GM23338 (cell line): Measurements from ENCODE around the gene MYOCOS. TPM values are rescaled to one million over a fixed set of nuclear protein-coding genes. Genes with fewer than 3 reads are reported as not detected.
"Not testable (repeated sequence)": the region's sequence is repeated elsewhere in the genome, so short reads cannot be mapped to it uniquely, and the experiment has no call there.

ENCODE experiments used
- ATAC-seq: fragments of 200-7000 bp; cut with Tn5 transposase; 3 replicates; pipeline ENCODE4 v1.9.1; 2020
- DNase-seq: peaks from one replicate; pipeline ENCODE4 v3.0.0-alpha.2; 2015; ENCODE audit warnings: low spot score
- H2AFZ ChIP-seq: fragments of 200-600 bp; sonication (generic); 2 replicates; pipeline ENCODE4 v1.8.0; 2016; ENCODE audit warnings: antibody characterized with exemption, mild to moderate bottlenecking, moderate library complexity
- H3F3A ChIP-seq: fragments of 200-600 bp; sonication (generic); replicated peaks from 2 replicates; pipeline ENCODE4 v1.8.0; 2017; ENCODE audit warnings: antibody characterized with exemption, mixed run types, low read depth
- H3K27ac ChIP-seq: fragments of 200-600 bp; sonication (generic); 2 replicates; pipeline ENCODE4 v1.6.1; 2016; ENCODE audit warnings: low read depth
- H3K27me3 ChIP-seq: fragments of 200-600 bp; sonication (generic); 2 replicates; pipeline ENCODE4 v1.8.0; 2016; ENCODE audit warnings: mild to moderate bottlenecking, mixed run types, moderate library complexity; ENCODE audit not compliant: insufficient read depth
- H3K36me3 ChIP-seq: fragments of 200-600 bp; sonication (generic); 2 replicates; pipeline ENCODE4 v1.8.0; 2016; ENCODE audit warnings: mild to moderate bottlenecking; ENCODE audit not compliant: insufficient read depth
- H3K4me1 ChIP-seq: fragments of 200-600 bp; sonication (generic); 2 replicates; pipeline ENCODE4 v1.8.0; 2016; ENCODE audit warnings: mild to moderate bottlenecking, moderate library complexity; ENCODE audit not compliant: insufficient read depth
- H3K4me2 ChIP-seq: fragments of 200-600 bp; sonication (generic); 2 replicates; pipeline ENCODE4 v1.7.1; 2017; ENCODE audit warnings: mixed run types
- H3K4me3 ChIP-seq: fragments of 200-600 bp; sonication (generic); 2 replicates; pipeline ENCODE4 v1.6.1; 2016; ENCODE audit warnings: mixed run types
- H3K79me2 ChIP-seq: fragments of 200-600 bp; sonication (generic); replicated peaks from 2 replicates; pipeline ENCODE4 v1.8.0; 2017; ENCODE audit warnings: mild to moderate bottlenecking; ENCODE audit not compliant: insufficient read depth
- H3K9me2 ChIP-seq: fragments of 200-600 bp; sonication (generic); 2 replicates; pipeline ENCODE4 v1.8.0; 2017; ENCODE audit not compliant: insufficient read depth
- H4K20me1 ChIP-seq: fragments of 200-600 bp; sonication (generic); replicated peaks from 2 replicates; pipeline ENCODE4 v1.8.0; 2017; ENCODE audit warnings: mild to moderate bottlenecking; ENCODE audit not compliant: insufficient read depth
- H3K27ac Mint-ChIP-seq: 2 replicates; pipeline ENCODE4 v1.8.0; 2020; ENCODE audit warnings: inconsistent platforms, mild to moderate bottlenecking, moderate library complexity, mixed read lengths
- H3K27me3 Mint-ChIP-seq: 3 replicates; pipeline ENCODE4 v1.8.0; 2022; ENCODE audit warnings: low read depth, mild to moderate bottlenecking, moderate library complexity, mixed read lengths, inconsistent platforms; ENCODE audit not compliant: insufficient read depth, poor library complexity
- H3K36me3 Mint-ChIP-seq: 3 replicates; pipeline ENCODE4 v1.8.0; 2021; ENCODE audit warnings: low read depth, mild to moderate bottlenecking, inconsistent platforms, moderate library complexity, mixed read lengths
- H3K4me1 Mint-ChIP-seq: 3 replicates; pipeline ENCODE4 v1.8.0; 2020; ENCODE audit warnings: mild to moderate bottlenecking, inconsistent platforms, mixed read lengths
- H3K4me3 Mint-ChIP-seq: 3 replicates; pipeline ENCODE4 v1.8.0; 2021; ENCODE audit warnings: moderate library complexity, mild to moderate bottlenecking, inconsistent platforms, mixed read lengths
- H3K9me3 Mint-ChIP-seq: 3 replicates; pipeline ENCODE4 v1.8.0; 2020; ENCODE audit warnings: moderate library complexity, mild to moderate bottlenecking, inconsistent platforms, mixed read lengths
- EZH2 ChIP-seq: fragments of 200-600 bp; sonication (generic); IDR thresholded peaks from one replicate; pipeline ENCODE4 v1.8.0; 2017; ENCODE audit warnings: antibody characterized with exemption, mild to moderate bottlenecking, low read depth; ENCODE audit not compliant: unreplicated experiment
- EZH2phosphoT487 ChIP-seq: fragments of 200-600 bp; sonication (generic); IDR thresholded peaks from one replicate; pipeline ENCODE4 v1.8.1; 2018; ENCODE audit warnings: antibody characterized with exemption; ENCODE audit not compliant: unreplicated experiment
- NANOG ChIP-seq: IDR thresholded peaks from 2 replicates; pipeline ENCODE4 v1.6.1; 2016; ENCODE audit warnings: antibody characterized with exemption, borderline replicate concordance
- POLR2AphosphoS5 ChIP-seq: IDR thresholded peaks from 2 replicates; pipeline ENCODE4 v1.6.1; 2016; ENCODE audit warnings: antibody characterized with exemption, low read depth
- ZNF114 ChIP-seq: fragments of 250-450 bp; sonication (Bioruptor Pico); IDR thresholded peaks from 2 replicates; pipeline ENCODE4 v1.5.0; 2020; ENCODE audit warnings: mild to moderate bottlenecking, moderate library complexity
- polyA plus RNA-seq: library from polyadenylated mRNA; unstranded; fragments of >200 nt; fragmentation: Nextera tagmentation; extraction: Ambion mirVana; gene quantifications from 2 replicates; pipeline ENCODE4 v1.2.1, GENCODE V29; 2016
- total RNA-seq: library from RNA; depleted of rRNA; stranded (reverse); fragments of >200 nt; shearing (Covaris generic); gene quantifications from 2 replicates; pipeline ENCODE4 v1.2.3, GENCODE V29; 2014
- TF ChIP-seq, protein P1 (sequence below), 2 experiments: fragments of 200-600 bp in 1 of 2; sonication (generic) in 1 of 2; conservative IDR thresholded peaks; 2 replicates each; pipeline versions ENCODE4 v1.5.1 to v1.6.1; 2016 to 2017; ENCODE audit warnings: antibody characterized with exemption in 2 of 2, low read depth in 2 of 2, mild to moderate bottlenecking in 2 of 2, moderate library complexity in 1 of 2
- TF ChIP-seq, protein P2 (sequence below): fragments of 250-450 bp; sonication (Bioruptor Pico); IDR thresholded peaks from 2 replicates; pipeline ENCODE4 v1.5.0; 2020; ENCODE audit warnings: mild to moderate bottlenecking, moderate library complexity

Gene MYOCOS
- total and polyA plus RNA-seq, 2 experiments from 2014 or later, result not detected

DNA sequence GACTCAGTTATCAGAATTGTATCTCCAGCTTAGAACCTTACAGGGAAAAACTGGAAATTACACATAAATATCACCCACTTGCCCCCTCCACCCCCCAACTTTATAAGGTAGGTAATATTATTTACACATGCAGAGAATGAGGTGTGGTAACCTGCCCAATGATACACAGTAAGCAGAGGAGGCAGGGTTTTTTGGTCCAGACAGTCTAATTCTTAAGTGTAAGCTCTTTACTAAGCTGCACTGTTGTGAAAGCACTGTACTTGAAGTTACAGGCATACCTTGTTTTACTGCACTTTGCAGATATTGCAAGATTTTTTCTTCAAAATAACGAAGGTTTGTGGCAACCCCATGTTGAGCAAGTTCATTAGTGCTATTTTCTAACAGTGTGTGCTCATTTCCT, 24.8 kb upstream of the MYOCOS start:
- Histone ChIP-seq H2AFZ (no peak overlapping the region), H3K9me2 (no peaks in the 10 kb centered on the region), H3K4me2 (no peak overlapping the region), H3K27me3 (no peaks in the 10 kb centered on the region), H3K36me3 (peaks cover 13% of the 10 kb centered on the region; the same call in 1 of the 2 replicates), H3F3A (no peaks in the 10 kb centered on the region), H3K79me2 (no peaks in the 10 kb centered on the region), H3K4me3 (no peak overlapping the region), H3K4me1 (no peaks in the 10 kb centered on the region), H4K20me1 (no peaks in the 10 kb centered on the region; the same call in 1 of the 2 replicates), H3K27ac (no peak overlapping the region)
- TF ChIP-seq EZH2 (no peak), ZNF114 (no peak), NANOG (no peak)
- TF ChIP-seq, protein P1, sequence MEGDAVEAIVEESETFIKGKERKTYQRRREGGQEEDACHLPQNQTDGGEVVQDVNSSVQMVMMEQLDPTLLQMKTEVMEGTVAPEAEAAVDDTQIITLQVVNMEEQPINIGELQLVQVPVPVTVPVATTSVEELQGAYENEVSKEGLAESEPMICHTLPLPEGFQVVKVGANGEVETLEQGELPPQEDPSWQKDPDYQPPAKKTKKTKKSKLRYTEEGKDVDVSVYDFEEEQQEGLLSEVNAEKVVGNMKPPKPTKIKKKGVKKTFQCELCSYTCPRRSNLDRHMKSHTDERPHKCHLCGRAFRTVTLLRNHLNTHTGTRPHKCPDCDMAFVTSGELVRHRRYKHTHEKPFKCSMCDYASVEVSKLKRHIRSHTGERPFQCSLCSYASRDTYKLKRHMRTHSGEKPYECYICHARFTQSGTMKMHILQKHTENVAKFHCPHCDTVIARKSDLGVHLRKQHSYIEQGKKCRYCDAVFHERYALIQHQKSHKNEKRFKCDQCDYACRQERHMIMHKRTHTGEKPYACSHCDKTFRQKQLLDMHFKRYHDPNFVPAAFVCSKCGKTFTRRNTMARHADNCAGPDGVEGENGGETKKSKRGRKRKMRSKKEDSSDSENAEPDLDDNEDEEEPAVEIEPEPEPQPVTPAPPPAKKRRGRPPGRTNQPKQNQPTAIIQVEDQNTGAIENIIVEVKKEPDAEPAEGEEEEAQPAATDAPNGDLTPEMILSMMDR (conservative IDR thresholded peaks at IDR 0.05; ENCODE audit: low read depth in 2 of 2), result no peak
- Mint-ChIP-seq H3K4me3 (no peak overlapping the region), H3K27me3 (peaks cover 2% of the 10 kb centered on the region), H3K9me3 (no peaks in the 10 kb centered on the region), H3K36me3 (peaks cover 12% of the 10 kb centered on the region), H3K4me1 (no peaks in the 10 kb centered on the region; the same call in 2 of the 3 replicates), H3K27ac (no peak overlapping the region)
- ATAC-seq (no peak), DNase-seq (no peak)

DNA sequence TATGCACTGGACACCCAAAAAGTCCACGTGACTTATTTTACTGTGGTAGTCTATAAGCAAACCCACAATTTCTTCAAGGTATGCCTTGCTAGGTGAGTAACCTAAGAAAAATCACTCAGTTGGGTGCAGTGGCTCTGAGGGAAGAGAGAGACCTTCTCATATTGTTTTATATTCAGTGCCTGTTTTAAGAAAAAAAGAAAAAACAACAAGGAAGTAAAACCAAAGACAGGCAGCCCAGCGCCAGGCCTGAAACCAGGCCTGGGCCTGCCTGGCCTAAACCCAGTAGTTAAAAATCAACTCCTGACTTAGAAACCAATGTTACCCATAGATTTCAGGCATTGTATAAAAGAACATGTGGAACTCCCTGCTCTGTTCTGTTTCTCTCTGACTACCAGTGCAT, 21.7 kb upstream of the MYOCOS start:
- not testable (repeated sequence) for H3K79me2 ChIP-seq, H3K36me3 Mint-ChIP-seq, H3K36me3 ChIP-seq, H2AFZ ChIP-seq, H3K27me3 ChIP-seq, ATAC-seq, H3K9me3 Mint-ChIP-seq, H3K27ac Mint-ChIP-seq, H3K4me1 ChIP-seq, DNase-seq, H3F3A ChIP-seq, H3K27me3 Mint-ChIP-seq, H3K4me2 ChIP-seq, H3K4me3 Mint-ChIP-seq, H3K4me1 Mint-ChIP-seq, H3K27ac ChIP-seq, H3K4me3 ChIP-seq, H4K20me1 ChIP-seq, H3K9me2 ChIP-seq

DNA sequence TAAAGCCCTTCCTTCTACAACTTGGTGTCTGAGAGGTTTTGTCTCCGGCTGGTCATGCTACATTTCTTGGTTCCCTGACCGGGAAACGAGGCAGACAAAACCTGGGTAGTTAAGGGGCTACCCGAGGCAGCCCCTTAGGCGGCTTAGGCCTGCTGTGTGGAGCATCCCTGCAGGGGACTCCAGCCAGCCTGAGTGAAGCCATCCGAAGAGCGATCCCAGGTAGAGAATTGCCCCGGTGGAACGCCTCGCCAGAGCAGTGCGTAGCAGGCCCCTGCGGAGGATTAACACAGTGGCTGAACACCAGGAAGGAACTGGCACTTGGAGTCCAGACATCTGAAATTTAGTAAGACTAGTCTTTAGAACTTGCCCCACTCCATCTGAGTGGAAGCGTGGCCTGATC, 21.2 kb upstream of the MYOCOS start:
- H4K20me1 ChIP-seq, result no peaks in the 10 kb centered on the region; the same call in 1 of the 2 replicates
- peaks cover 4% of the 10 kb centered on the region for H3K27me3 Mint-ChIP-seq
- peaks cover 8% of the 10 kb centered on the region for H3K4me1 Mint-ChIP-seq
- no peak overlapping the region for H3K4me3 ChIP-seq
- no peaks in the 10 kb centered on the region for H3K27me3 ChIP-seq
- H3F3A ChIP-seq, result no peaks in the 10 kb centered on the region
- no peaks in the 10 kb centered on the region for H3K9me2 ChIP-seq
- H3K4me2 ChIP-seq, result no peak overlapping the region
- no peaks in the 10 kb centered on the region for H3K9me3 Mint-ChIP-seq
- DNase-seq (no peak), ATAC-seq (peak; percentile 71)
- H3K79me2 ChIP-seq, result no peaks in the 10 kb centered on the region
- no peak overlapping the region for H3K27ac Mint-ChIP-seq
- peaks cover 4% of the 10 kb centered on the region; the same call in 1 of the 2 replicates for H3K4me1 ChIP-seq
- no peak overlapping the region for H3K27ac ChIP-seq
- no peak overlapping the region for H3K4me3 Mint-ChIP-seq
- no peaks in the 10 kb centered on the region for H3K36me3 Mint-ChIP-seq
- H2AFZ ChIP-seq, result no peak overlapping the region
- no peaks in the 10 kb centered on the region for H3K36me3 ChIP-seq
- TF ChIP-seq POLR2AphosphoS5 (no peak), EZH2phosphoT487 (no peak)
- TF ChIP-seq, protein P2, sequence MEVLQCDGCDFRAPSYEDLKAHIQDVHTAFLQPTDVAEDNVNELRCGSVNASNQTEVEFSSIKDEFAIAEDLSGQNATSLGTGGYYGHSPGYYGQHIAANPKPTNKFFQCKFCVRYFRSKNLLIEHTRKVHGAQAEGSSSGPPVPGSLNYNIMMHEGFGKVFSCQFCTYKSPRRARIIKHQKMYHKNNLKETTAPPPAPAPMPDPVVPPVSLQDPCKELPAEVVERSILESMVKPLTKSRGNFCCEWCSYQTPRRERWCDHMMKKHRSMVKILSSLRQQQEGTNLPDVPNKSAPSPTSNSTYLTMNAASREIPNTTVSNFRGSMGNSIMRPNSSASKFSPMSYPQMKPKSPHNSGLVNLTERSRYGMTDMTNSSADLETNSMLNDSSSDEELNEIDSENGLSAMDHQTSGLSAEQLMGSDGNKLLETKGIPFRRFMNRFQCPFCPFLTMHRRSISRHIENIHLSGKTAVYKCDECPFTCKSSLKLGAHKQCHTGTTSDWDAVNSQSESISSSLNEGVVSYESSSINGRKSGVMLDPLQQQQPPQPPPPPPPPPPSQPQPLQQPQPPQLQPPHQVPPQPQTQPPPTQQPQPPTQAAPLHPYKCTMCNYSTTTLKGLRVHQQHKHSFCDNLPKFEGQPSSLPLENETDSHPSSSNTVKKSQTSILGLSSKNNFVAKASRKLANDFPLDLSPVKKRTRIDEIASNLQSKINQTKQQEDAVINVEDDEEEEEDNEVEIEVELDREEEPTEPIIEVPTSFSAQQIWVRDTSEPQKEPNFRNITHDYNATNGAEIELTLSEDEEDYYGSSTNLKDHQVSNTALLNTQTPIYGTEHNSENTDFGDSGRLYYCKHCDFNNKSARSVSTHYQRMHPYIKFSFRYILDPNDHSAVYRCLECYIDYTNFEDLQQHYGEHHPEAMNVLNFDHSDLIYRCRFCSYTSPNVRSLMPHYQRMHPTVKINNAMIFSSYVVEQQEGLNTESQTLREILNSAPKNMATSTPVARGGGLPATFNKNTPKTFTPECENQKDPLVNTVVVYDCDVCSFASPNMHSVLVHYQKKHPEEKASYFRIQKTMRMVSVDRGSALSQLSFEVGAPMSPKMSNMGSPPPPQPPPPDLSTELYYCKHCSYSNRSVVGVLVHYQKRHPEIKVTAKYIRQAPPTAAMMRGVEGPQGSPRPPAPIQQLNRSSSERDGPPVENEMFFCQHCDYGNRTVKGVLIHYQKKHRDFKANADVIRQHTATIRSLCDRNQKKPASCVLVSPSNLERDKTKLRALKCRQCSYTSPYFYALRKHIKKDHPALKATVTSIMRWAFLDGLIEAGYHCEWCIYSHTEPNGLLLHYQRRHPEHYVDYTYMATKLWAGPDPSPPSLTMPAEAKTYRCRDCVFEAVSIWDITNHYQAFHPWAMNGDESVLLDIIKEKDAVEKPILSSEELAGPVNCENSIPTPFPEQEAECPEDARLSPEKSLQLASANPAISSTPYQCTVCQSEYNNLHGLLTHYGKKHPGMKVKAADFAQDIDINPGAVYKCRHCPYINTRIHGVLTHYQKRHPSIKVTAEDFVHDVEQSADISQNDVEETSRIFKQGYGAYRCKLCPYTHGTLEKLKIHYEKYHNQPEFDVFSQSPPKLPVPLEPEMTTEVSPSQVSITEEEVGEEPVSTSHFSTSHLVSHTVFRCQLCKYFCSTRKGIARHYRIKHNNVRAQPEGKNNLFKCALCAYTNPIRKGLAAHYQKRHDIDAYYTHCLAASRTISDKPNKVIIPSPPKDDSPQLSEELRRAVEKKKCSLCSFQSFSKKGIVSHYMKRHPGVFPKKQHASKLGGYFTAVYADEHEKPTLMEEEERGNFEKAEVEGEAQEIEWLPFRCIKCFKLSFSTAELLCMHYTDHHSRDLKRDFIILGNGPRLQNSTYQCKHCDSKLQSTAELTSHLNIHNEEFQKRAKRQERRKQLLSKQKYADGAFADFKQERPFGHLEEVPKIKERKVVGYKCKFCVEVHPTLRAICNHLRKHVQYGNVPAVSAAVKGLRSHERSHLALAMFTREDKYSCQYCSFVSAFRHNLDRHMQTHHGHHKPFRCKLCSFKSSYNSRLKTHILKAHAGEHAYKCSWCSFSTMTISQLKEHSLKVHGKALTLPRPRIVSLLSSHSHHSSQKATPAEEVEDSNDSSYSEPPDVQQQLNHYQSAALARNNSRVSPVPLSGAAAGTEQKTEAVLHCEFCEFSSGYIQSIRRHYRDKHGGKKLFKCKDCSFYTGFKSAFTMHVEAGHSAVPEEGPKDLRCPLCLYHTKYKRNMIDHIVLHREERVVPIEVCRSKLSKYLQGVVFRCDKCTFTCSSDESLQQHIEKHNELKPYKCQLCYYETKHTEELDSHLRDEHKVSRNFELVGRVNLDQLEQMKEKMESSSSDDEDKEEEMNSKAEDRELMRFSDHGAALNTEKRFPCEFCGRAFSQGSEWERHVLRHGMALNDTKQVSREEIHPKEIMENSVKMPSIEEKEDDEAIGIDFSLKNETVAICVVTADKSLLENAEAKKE (CRISPR knock-in tag), result no peak
- TF ChIP-seq, protein P1 (conservative IDR thresholded peaks at IDR 0.05; ENCODE audit: low read depth in 2 of 2), result no peak
